NT2/D1 (cell line): ENCODE measurements around the gene BLTP1.

Source experiments
- DNase-seq: peaks from one replicate; pipeline ENCODE4 v3.0.0-alpha.2; 2011; ENCODE audit warnings: low read depth, low spot score
- H3K27me3 ChIP-seq: 2 replicates; pipeline ENCODE4 v1.6.0; 2011; ENCODE audit warnings: mild to moderate bottlenecking; ENCODE audit not compliant: insufficient read length, insufficient read depth
- H3K36me3 ChIP-seq: 2 replicates; pipeline ENCODE4 v1.6.1; 2011; ENCODE audit warnings: mild to moderate bottlenecking, low read length, mixed read lengths; ENCODE audit not compliant: insufficient read depth, insufficient read length
- H3K4me1 ChIP-seq: 2 replicates; pipeline ENCODE4 v1.5.1; 2011; ENCODE audit not compliant: insufficient read depth, insufficient read length
- H3K4me3 ChIP-seq: 2 replicates; pipeline ENCODE4 v1.5.1; 2011; ENCODE audit warnings: low read depth; ENCODE audit not compliant: insufficient read length
- H3K9ac ChIP-seq: 2 replicates; pipeline ENCODE4 v1.6.0; 2011; ENCODE audit warnings: low read depth; ENCODE audit not compliant: insufficient read length
- H3K9me3 ChIP-seq: 2 replicates; pipeline ENCODE4 v1.5.1; 2011; ENCODE audit warnings: mild to moderate bottlenecking, low read length; ENCODE audit not compliant: insufficient read depth
- SUZ12 ChIP-seq: IDR thresholded peaks from 2 replicates; pipeline ENCODE4 v1.6.1; 2011; ENCODE audit not compliant: insufficient read length, insufficient read depth; ENCODE audit errors: extremely low read depth
- YY1 ChIP-seq: IDR thresholded peaks from 2 replicates; pipeline ENCODE4 v1.6.1; 2011; ENCODE audit not compliant: insufficient read length, insufficient read depth
- ZNF274 ChIP-seq: IDR thresholded peaks from 2 replicates; pipeline ENCODE4 v1.6.1; 2011; ENCODE audit warnings: mild to moderate bottlenecking, low read depth, low read length

The BLTP1 gene

DNA sequence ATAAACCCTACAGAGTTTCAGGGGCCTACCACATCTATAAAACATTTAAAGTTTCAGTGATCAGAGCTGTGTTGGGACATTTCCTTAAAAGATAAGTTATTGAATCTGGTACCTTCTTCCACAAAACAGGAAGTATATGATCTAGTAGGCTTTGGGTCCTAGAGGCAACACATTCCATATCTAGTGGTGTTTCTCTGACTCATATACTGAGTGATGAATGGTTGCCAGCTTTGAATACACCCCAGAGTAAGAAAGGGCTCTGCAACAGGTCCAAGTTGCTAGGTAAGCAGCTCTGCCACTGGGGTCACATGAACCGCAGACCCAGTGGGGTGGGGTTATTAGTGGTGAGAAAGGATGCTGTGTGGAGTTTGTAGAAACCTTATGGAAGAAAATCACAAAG is 32.4 kb upstream of the BLTP1 start:
- TF ChIP-seq YY1 (no peak), ZNF274 (no peak), SUZ12 (no peak)
- Histone ChIP-seq H3K4me1 (no peaks in the 10 kb centered on the region), H3K9ac (no peak overlapping the region), H3K4me3 (no peak overlapping the region), H3K36me3 (no peaks in the 10 kb centered on the region), H3K27me3 (no peaks in the 10 kb centered on the region), H3K9me3 (no peaks in the 10 kb centered on the region)
- DNase-seq: no peak

DNA sequence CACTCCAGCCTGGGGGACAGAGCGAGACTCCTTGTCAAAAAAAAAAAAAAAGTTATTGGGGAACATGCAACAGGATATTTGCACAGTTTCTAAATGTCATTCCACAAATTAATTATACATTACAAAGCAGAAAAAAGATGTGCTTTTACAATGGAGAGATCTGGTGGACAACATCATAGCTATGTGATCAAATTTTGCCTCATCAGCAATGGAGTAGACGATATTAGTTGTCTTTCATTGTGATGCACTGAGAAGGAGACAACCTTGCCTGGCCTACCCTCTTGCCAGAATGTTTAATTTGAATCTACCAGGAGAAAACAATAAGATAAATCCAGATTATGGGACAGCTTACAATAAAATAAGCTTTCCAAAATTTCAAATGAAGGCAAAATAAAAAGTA is 30.5 kb upstream of the BLTP1 start:
- Histone ChIP-seq H3K36me3 (no peaks in the 10 kb centered on the region), H3K4me3 (no peak overlapping the region), H3K4me1 (no peaks in the 10 kb centered on the region), H3K9me3 (no peaks in the 10 kb centered on the region), H3K27me3 (no peaks in the 10 kb centered on the region), H3K9ac (no peak overlapping the region)
- no peak for DNase-seq
- TF ChIP-seq SUZ12 (no peak), YY1 (no peak)

- no peak for DNase-seq
- Histone ChIP-seq H3K9ac (no peak overlapping the region), H3K4me3 (no peak overlapping the region), H3K9me3 (no peaks in the 10 kb centered on the region), H3K27me3 (no peaks in the 10 kb centered on the region), H3K36me3 (no peaks in the 10 kb centered on the region), H3K4me1 (no peaks in the 10 kb centered on the region)
- no peak for TF ChIP-seq YY1
- no peak for TF ChIP-seq ZNF274
- TF ChIP-seq SUZ12: no peak
Measured at GRCh38 chr4:122122083-122122482, 30.0 kb upstream of the BLTP1 start.

DNA sequence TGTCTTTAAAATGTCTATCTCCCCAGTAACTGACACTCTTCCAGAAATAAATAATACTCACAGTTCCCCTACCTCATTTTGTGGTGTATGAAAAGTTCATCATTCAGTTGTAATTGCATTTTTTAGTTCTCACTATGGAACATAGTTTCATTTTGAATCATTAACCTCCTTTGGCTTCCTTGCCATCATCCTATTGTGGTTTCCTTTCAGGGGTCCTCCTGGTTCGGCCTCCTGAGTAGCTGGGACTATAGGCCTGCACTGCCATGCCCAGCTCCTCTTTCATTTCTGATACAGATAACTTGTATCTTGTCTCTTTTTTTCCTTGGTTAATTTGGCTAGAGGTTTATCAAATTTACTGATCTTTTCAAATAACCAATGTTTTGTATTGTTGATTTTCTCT is 23.1 kb upstream of the BLTP1 start:
- H3K9me3 ChIP-seq: no peaks in the 10 kb centered on the region
- H3K4me3 ChIP-seq: no peak overlapping the region
- no peak for DNase-seq
- no peaks in the 10 kb centered on the region for H3K36me3 ChIP-seq
- no peak for TF ChIP-seq ZNF274
- TF ChIP-seq YY1: no peak
- no peak for TF ChIP-seq SUZ12
- H3K4me1 ChIP-seq: no peaks in the 10 kb centered on the region
- H3K9ac ChIP-seq: no peak overlapping the region
- H3K27me3 ChIP-seq: no peaks in the 10 kb centered on the region

GRCh38 chr4:122131562-122132157 is 20.5 kb upstream of the BLTP1 start:
- DNase-seq: no peak
- no peak for TF ChIP-seq YY1
- no peak for TF ChIP-seq SUZ12
- TF ChIP-seq ZNF274: no peak
- H3K4me1 ChIP-seq: no peaks in the 10 kb centered on the region
- H3K9ac ChIP-seq: no peak overlapping the region
- H3K36me3 ChIP-seq: no peaks in the 10 kb centered on the region
- no peak overlapping the region for H3K4me3 ChIP-seq
- H3K27me3 ChIP-seq: no peaks in the 10 kb centered on the region
- H3K9me3 ChIP-seq: no peaks in the 10 kb centered on the region

- DNase-seq: no peak
- Histone ChIP-seq H3K9me3 (no peaks in the 10 kb centered on the region), H3K27me3 (no peaks in the 10 kb centered on the region), H3K4me1 (no peaks in the 10 kb centered on the region), H3K4me3 (no peak overlapping the region), H3K36me3 (no peaks in the 10 kb centered on the region), H3K9ac (no peak overlapping the region)
- no peak for TF ChIP-seq ZNF274
- no peak for TF ChIP-seq YY1
- no peak for TF ChIP-seq SUZ12
Measured at GRCh38 chr4:122132891-122133290, 19.2 kb upstream of the BLTP1 start.

DNA sequence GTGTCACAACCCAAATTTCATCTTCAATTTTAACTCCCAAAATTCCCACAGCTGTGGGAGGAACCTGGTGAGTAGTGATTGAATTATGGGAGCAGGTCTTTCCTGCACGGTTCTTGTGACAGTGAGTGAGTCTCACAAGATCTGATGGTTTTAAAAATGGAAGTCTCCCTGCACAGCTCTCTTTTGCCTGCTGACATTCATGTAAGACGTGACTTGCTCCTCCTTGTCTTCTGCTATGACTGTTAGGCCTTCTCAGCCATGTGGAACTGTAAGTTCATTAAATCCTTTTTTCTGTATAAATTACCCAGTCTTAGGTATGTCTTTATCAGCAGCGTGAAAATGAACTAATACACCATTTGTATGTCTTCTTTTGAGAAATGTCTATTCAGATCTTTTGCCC is 13.0 kb upstream of the BLTP1 start:
- Histone ChIP-seq H3K4me1 (no peaks in the 10 kb centered on the region), H3K27me3 (no peaks in the 10 kb centered on the region), H3K36me3 (no peaks in the 10 kb centered on the region), H3K9me3 (no peaks in the 10 kb centered on the region), H3K4me3 (no peak overlapping the region), H3K9ac (no peak overlapping the region)
- TF ChIP-seq SUZ12: no peak
- TF ChIP-seq ZNF274: no peak
- no peak for TF ChIP-seq YY1
- no peak for DNase-seq

GRCh38 chr4:122140834-122141233 is 11.3 kb upstream of the BLTP1 start:
- H3K9me3 ChIP-seq: no peaks in the 10 kb centered on the region
- no peaks in the 10 kb centered on the region for H3K27me3 ChIP-seq
- TF ChIP-seq YY1 (no peak), ZNF274 (no peak), SUZ12 (no peak)
- no peaks in the 10 kb centered on the region for H3K4me1 ChIP-seq
- H3K36me3 ChIP-seq: no peaks in the 10 kb centered on the region
- no peak overlapping the region for H3K9ac ChIP-seq
- no peak overlapping the region for H3K4me3 ChIP-seq
- no peak for DNase-seq
